Stimulated activated CD8-positive, alpha-beta memory T cell treated with anti-CD3 and anti-CD28 coated beads, Interleukin-15, amount 100 ng/mL, for 1 hour (primary cell): Measurements from ENCODE around the gene TTBK2.

Experiments
- DNase-seq: peaks from one replicate; pipeline ENCODE4 v3.0.0-alpha.2; 2020; ENCODE audit warnings: low read depth

Gene TTBK2

DNA sequence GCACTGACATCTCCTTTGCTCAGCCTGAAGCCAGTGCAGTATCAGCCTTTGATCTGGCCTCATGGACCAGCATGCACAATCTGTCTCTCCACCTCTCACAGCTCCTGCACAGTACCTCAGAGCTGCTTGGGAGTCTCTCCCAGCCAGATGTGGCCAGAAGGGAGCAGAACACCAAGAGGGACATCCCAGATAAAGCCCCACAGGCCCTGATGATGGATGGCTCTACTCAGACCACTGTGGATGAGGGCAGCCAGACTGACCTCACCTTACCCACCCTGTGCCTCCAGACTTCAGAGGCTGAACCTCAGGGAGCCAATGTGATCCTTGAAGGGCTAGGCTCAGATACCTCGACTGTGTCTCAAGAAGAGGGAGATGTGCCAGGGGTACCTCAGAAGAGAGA, 228.0 kb downstream of the TTBK2 start:
- no peak for DNase-seq

DNA sequence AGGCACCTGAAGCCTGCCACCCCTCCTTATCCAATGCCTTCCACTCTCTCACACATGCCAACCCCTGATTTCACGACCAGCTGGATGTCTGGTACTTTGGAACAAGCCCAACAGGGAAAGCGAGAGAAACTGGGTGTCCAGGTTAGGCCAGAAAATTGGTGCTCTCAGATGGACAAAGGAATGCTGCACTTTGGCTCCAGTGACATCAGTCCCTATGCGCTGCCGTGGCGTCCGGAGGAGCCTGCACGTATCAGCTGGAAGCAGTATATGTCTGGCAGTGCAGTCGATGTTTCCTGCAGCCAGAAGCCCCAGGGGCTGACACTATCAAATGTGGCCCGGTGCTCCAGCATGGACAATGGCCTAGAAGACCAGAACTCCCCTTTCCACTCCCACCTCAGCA, 228.8 kb downstream of the TTBK2 start:
- no peak for DNase-seq

DNA sequence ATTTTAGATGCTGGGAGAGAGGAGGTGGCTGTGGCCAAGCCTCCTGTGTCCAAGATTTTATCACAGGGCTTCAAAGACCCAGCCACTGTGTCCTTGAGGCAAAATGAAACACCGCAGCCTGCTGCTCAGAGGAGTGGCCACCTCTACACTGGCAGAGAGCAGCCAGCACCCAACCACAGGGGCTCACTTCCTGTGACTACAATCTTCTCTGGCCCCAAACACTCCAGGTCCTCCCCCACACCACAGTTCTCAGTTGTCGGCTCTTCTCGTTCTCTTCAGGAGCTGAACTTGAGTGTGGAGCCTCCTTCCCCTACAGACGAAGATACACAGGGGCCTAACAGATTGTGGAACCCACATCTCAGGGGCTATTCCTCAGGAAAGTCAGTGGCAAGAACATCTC, 229.3 kb downstream of the TTBK2 start:
- no peak for DNase-seq
